H1 (cell line): ENCODE results near the gene ABCG5. TPM values are rescaled to one million over a fixed set of nuclear protein-coding genes. Genes with fewer than 3 reads are reported as not detected.
A peak's percentile ranks its signal among the peaks of the same experiment; 100 is the strongest.

ENCODE experiments used
- CTCF ChIA-PET: fragments of 300-600 bp; sonication (Branson Sonifier 250); formaldehyde crosslinking; loops from one replicate; lab custom pipeline; 2021; ENCODE audit not compliant: partially characterized antibody; lab: Charles Lee
- POLR2A ChIA-PET: fragments of 300-600 bp; sonication (Branson Sonifier 250); formaldehyde crosslinking; loops from one replicate; lab custom pipeline; 2021; ENCODE audit warnings: inconsistent platforms; ENCODE audit not compliant: partially characterized antibody; lab: Charles Lee
- DNase-seq, 2 experiments: peaks; one replicate each; pipeline versions ENCODE4 v3.0.0 to v3.0.0-alpha.2; 2010 to 2022; ENCODE audit warnings: low spot score in 2 of 2, low read depth in 1 of 2, mixed read lengths in 1 of 2
- FAIRE-seq: peaks from 2 replicates; lab custom pipeline; 2011; peaks lifted over from hg19 to GRCh38; lab: Jason Lieb, UNC
- H2AFZ ChIP-seq: 2 replicates; pipeline ENCODE4 v1.8.1; 2012; ENCODE audit warnings: low read length, inconsistent platforms
- H2AK5ac ChIP-seq: 2 replicates; pipeline ENCODE4 v1.6.1; 2013; ENCODE audit warnings: low read depth, low read length
- H2BK120ac ChIP-seq: replicated peaks from 2 replicates; pipeline ENCODE3; 2013; ENCODE audit warnings: low read depth, low read length, inconsistent platforms
- H2BK12ac ChIP-seq: 2 replicates; pipeline ENCODE4 v1.6.1; 2013; ENCODE audit warnings: low read depth, low read length
- H2BK15ac ChIP-seq: 2 replicates; pipeline ENCODE4 v1.6.1; 2013; ENCODE audit warnings: low read length
- H2BK20ac ChIP-seq: 2 replicates; pipeline ENCODE4 v1.6.1; 2013; ENCODE audit warnings: low read length
- H2BK5ac ChIP-seq: 2 replicates; pipeline ENCODE4 v1.6.1; 2013; ENCODE audit warnings: low read depth, low read length
- H3K14ac ChIP-seq: 2 replicates; pipeline ENCODE4 v1.6.1; 2013; ENCODE audit warnings: inconsistent platforms; ENCODE audit not compliant: insufficient read length
- H3K18ac ChIP-seq: 2 replicates; pipeline ENCODE4 v1.6.1; 2013; ENCODE audit warnings: low read length; ENCODE audit errors: extremely low read depth
- H3K23ac ChIP-seq: 2 replicates; pipeline ENCODE4 v1.6.1; 2013; ENCODE audit warnings: inconsistent platforms; ENCODE audit not compliant: insufficient read length
- H3K23me2 ChIP-seq: 2 replicates; pipeline ENCODE4 v1.6.1; 2013; ENCODE audit warnings: low read depth, low read length
- H3K27ac ChIP-seq: 2 replicates; pipeline ENCODE4 v1.6.1; 2011; ENCODE audit warnings: low read depth, low read length, inconsistent platforms
- H3K27me3 ChIP-seq, 4 experiments: replicated peaks in 1 of 4; 1 replicate in 1 of 4; 2 replicates in 3 of 4; pipeline versions ENCODE4 v1.6.1 to v1.8.1; 2011 to 2013; ENCODE audit warnings: low read length in 3 of 4, mild to moderate bottlenecking in 3 of 4, inconsistent platforms in 2 of 4, mixed read lengths in 2 of 4, moderate library complexity in 1 of 4; ENCODE audit not compliant: control insufficient read depth in 3 of 4, insufficient read depth in 3 of 4; ENCODE audit errors: extremely low read depth in 1 of 4
- H3K36me3 ChIP-seq, 4 experiments: 2 replicates each; pipeline versions ENCODE4 v1.6.1 to v1.8.1; 2011 to 2013; ENCODE audit warnings: mild to moderate bottlenecking in 4 of 4, low read length in 3 of 4, moderate library complexity in 2 of 4, control low read depth in 1 of 4, inconsistent platforms in 1 of 4; ENCODE audit not compliant: insufficient read depth in 4 of 4, control insufficient read depth in 2 of 4
- H3K4ac ChIP-seq: replicated peaks from 2 replicates; pipeline ENCODE3; 2013; ENCODE audit warnings: low read length, low read depth, mixed read lengths, inconsistent platforms; ENCODE audit not compliant: insufficient read length
- H3K4me1 ChIP-seq, 4 experiments: replicated peaks in 1 of 4; 1 replicate in 1 of 4; 2 replicates in 3 of 4; pipeline versions ENCODE4 v1.6.1 to v1.8.1; 2011 to 2013; ENCODE audit warnings: low read length in 3 of 4, inconsistent platforms in 2 of 4, mixed read lengths in 1 of 4; ENCODE audit not compliant: insufficient read depth in 4 of 4, control insufficient read depth in 3 of 4
- H3K4me2 ChIP-seq, 2 experiments: 2 replicates each; pipeline versions ENCODE4 v1.6.1 to v1.8.1; 2011 to 2013; ENCODE audit warnings: low read depth in 2 of 2, low read length in 2 of 2, control low read depth in 1 of 2, inconsistent platforms in 1 of 2, mild to moderate bottlenecking in 1 of 2; ENCODE audit not compliant: insufficient read depth in 1 of 2
- H3K4me3 ChIP-seq, 4 experiments: fragments of 200-600, 300-600 bp in 1 of 4; sonication (generic), shearing (Covaris generic), sonication (Bioruptor Twin) in 1 of 4; 2 replicates each; pipeline versions ENCODE4 v1.5.1 to v1.8.1; 2011 to 2016; ENCODE audit warnings: low read length in 4 of 4, low read depth in 3 of 4, control low read depth in 2 of 4, inconsistent platforms in 2 of 4, mild to moderate bottlenecking in 2 of 4, mixed read lengths in 1 of 4, moderate library complexity in 1 of 4; ENCODE audit not compliant: insufficient read depth in 2 of 4; ENCODE audit errors: extremely low read depth in 1 of 4
- H3K56ac ChIP-seq: replicated peaks from 2 replicates; pipeline ENCODE3; 2013; ENCODE audit warnings: low read depth, mild to moderate bottlenecking, mixed read lengths, low read length, inconsistent platforms; ENCODE audit not compliant: insufficient read length
- H3K79me1 ChIP-seq: 2 replicates; pipeline ENCODE4 v1.6.1; 2013; ENCODE audit warnings: low read depth, low read length, control low read depth
- H3K79me2 ChIP-seq, 2 experiments: 2 replicates each; pipeline versions ENCODE4 v1.6.1 to v1.8.1; 2012 to 2013; ENCODE audit warnings: low read length in 2 of 2, mild to moderate bottlenecking in 2 of 2, inconsistent platforms in 1 of 2; ENCODE audit not compliant: insufficient read depth in 2 of 2, control insufficient read depth in 1 of 2
- H3K9ac ChIP-seq, 4 experiments: replicated peaks in 1 of 4; 1 replicate in 1 of 4; 2 replicates in 3 of 4; pipeline versions ENCODE4 v1.6.1 to v1.8.1; 2011 to 2013; ENCODE audit warnings: low read depth in 3 of 4, low read length in 3 of 4, control low read depth in 2 of 4, mild to moderate bottlenecking in 2 of 4, moderate library complexity in 2 of 4, inconsistent platforms in 1 of 4; ENCODE audit errors: extremely low read depth in 1 of 4
- H3K9me3 ChIP-seq, 2 experiments: 2 replicates each; pipeline versions ENCODE4 v1.6.1 to v1.8.1; 2012 to 2013; ENCODE audit warnings: mild to moderate bottlenecking in 2 of 2, moderate library complexity in 2 of 2, control low read depth in 1 of 2, inconsistent platforms in 1 of 2, low read depth in 1 of 2, low read length in 1 of 2, mixed read lengths in 1 of 2; ENCODE audit not compliant: insufficient read depth in 2 of 2
- H4K20me1 ChIP-seq, 2 experiments: replicated peaks in 1 of 2; 2 replicates each; pipeline versions ENCODE3 to v1.8.1; 2011 to 2013; ENCODE audit warnings: inconsistent platforms in 2 of 2, low read length in 2 of 2, mild to moderate bottlenecking in 1 of 2; ENCODE audit not compliant: insufficient read depth in 2 of 2, control insufficient read depth in 1 of 2
- H4K5ac ChIP-seq: 2 replicates; pipeline ENCODE4 v1.6.1; 2013; ENCODE audit warnings: low read length, low read depth, mixed read lengths, inconsistent platforms; ENCODE audit not compliant: insufficient read length
- H4K8ac ChIP-seq: 2 replicates; pipeline ENCODE4 v1.8.0; 2013; ENCODE audit warnings: mild to moderate bottlenecking, moderate library complexity, low read length, inconsistent platforms; ENCODE audit not compliant: insufficient read depth; ENCODE audit errors: extremely low read depth
- H4K91ac ChIP-seq: replicated peaks from 2 replicates; pipeline ENCODE3; 2013; ENCODE audit warnings: low read length, mixed read lengths, inconsistent platforms; ENCODE audit not compliant: insufficient read length
- CHD2 ChIP-seq: IDR thresholded peaks from 2 replicates; pipeline ENCODE4 v1.6.1; 2012; ENCODE audit warnings: low read length, improper control_type of control experiment
- CREB1 ChIP-seq: IDR thresholded peaks from 2 replicates; pipeline ENCODE4 v1.6.1; 2012; ENCODE audit warnings: inconsistent platforms
- GTF2F1 ChIP-seq: IDR thresholded peaks from 2 replicates; pipeline ENCODE4 v1.6.1; 2012; ENCODE audit warnings: low read depth, low read length, improper control_type of control experiment, borderline replicate concordance
- HDAC2 ChIP-seq, 2 experiments: fragments of 300-600 bp in 1 of 2; sonication (generic) in 1 of 2; IDR thresholded peaks; 2 replicates each; pipeline ENCODE4 v1.6.1; 2011 to 2012; ENCODE audit warnings: low read depth in 2 of 2, low read length in 2 of 2, mild to moderate bottlenecking in 2 of 2, moderate library complexity in 2 of 2, borderline replicate concordance in 1 of 2, inconsistent platforms in 1 of 2
- KDM4A ChIP-seq: IDR thresholded peaks from one replicate; pipeline ENCODE4 v1.7.1; 2012; ENCODE audit warnings: low read depth, mild to moderate bottlenecking, moderate library complexity, low read length, inconsistent platforms; ENCODE audit not compliant: severe bottlenecking
- KDM5A ChIP-seq: fragments of 200-600 bp; IDR thresholded peaks from 2 replicates; pipeline ENCODE4 v1.7.1; 2012; ENCODE audit warnings: mild to moderate bottlenecking, low read length, inconsistent platforms, mixed read lengths
- POLR2AphosphoS5 ChIP-seq: IDR thresholded peaks from 2 replicates; pipeline ENCODE4 v1.6.1; 2011; ENCODE audit warnings: low read depth, low read length
- POU5F1 ChIP-seq: IDR thresholded peaks from 2 replicates; pipeline ENCODE4 v1.6.1; 2011; ENCODE audit warnings: low read depth, mild to moderate bottlenecking, low read length, moderate library complexity
- RAD21 ChIP-seq, 2 experiments: IDR thresholded peaks in 1 of 2; conservative IDR thresholded peaks in 1 of 2; 2 replicates each; pipeline ENCODE4 v1.6.1; 2011; ENCODE audit warnings: low read depth in 2 of 2, low read length in 2 of 2, improper control_type of control experiment in 1 of 2, inconsistent platforms in 1 of 2, mild to moderate bottlenecking in 1 of 2, moderate library complexity in 1 of 2
- SIX5 ChIP-seq: IDR thresholded peaks from 2 replicates; pipeline ENCODE4 v1.6.1; 2011; ENCODE audit warnings: mild to moderate bottlenecking, low read depth, low read length
- SP1 ChIP-seq: IDR thresholded peaks from 2 replicates; pipeline ENCODE4 v1.6.1; 2011; ENCODE audit warnings: low read depth, low read length
- TCF12 ChIP-seq: IDR thresholded peaks from 2 replicates; pipeline ENCODE4 v1.6.1; 2011; ENCODE audit warnings: low read depth, mild to moderate bottlenecking, low read length
- TEAD4 ChIP-seq: IDR thresholded peaks from 2 replicates; pipeline ENCODE4 v1.6.1; 2012; ENCODE audit warnings: low read depth, low read length, inconsistent platforms, mixed read lengths
- ZNF274 ChIP-seq: IDR thresholded peaks from 2 replicates; pipeline ENCODE4 v1.7.0; 2012; ENCODE audit warnings: low read length, borderline replicate concordance; ENCODE audit errors: extremely low read depth
- WGBS, 2 experiments: shearing (Covaris generic) in 1 of 2; methylation state at CpG; one replicate each; pipeline versions ENCODE4 v1.1.6 to v1.1.7; 2013 to 2015; ENCODE audit warnings: low lambda C conversion rate in 2 of 2, mixed read lengths in 2 of 2, inconsistent platforms in 1 of 2, low coverage in 1 of 2, missing lambda C conversion rate in 1 of 2; ENCODE audit not compliant: insufficient replicate concordance in 2 of 2, insufficient coverage in 1 of 2, insufficient read length in 1 of 2; ENCODE audit errors: extremely low coverage in 1 of 2, missing lambda C conversion rate in 1 of 2; 5-methylcytosine and 5-hydroxymethylcytosine counted together
- polyA plus RNA-seq, 7 experiments: library from polyadenylated mRNA; depleted of rRNA in 3 of 7; stranded (reverse) in 5 of 7; unstranded in 2 of 7; fragments of >200 nt in 5 of 7; fragments of 200-250 nt in 2 of 7; gene quantifications; 1 replicate in 5 of 7; 2 replicates in 1 of 7; 4 replicates in 1 of 7; pipeline versions ENCODE4 v1.2.1 to v1.2.3, GENCODE V29; 2011 to 2013; ENCODE audit warnings: missing spikeins in 2 of 7, mixed read lengths in 2 of 7
- total RNA-seq: library from RNA; stranded (reverse); fragmentation: NEBNext Ultra II Directional; extraction: Animal tissue kit (Norgen Biotek cat#: 25700); gene quantifications from 2 replicates; pipeline ENCODE4 v1.2.1, GENCODE V29; 2021
- TF ChIP-seq, protein P1 (sequence below): IDR thresholded peaks from 2 replicates; pipeline ENCODE4 v1.6.1; 2012; ENCODE audit warnings: inconsistent platforms

ABCG5 gene
- total and polyA plus RNA-seq, 2 of the 8 experiments (the other 6 are each of a cell fraction or from before 2014, with no cell fraction given) = not detected

DNA sequence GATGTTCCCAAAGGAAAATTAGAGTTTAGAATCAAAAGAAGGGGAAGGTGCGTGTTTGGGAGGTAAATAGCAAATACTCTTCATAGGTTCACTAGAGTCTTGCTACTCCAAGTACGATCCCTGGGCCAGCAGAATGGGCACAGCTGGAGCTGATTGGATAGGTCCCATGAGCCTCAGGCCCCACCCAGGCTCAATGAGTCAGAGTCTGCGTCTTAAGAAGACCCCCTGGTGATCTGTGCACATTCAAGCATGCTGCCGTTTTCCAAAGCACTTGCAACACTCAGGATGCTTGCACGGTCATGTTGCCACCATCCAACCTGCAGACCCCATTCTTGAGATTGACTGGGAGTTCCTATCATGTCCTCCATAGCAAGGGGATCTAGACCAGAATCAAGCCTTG, 40.6 kb upstream of the ABCG5 start:
- no peak overlapping the region for H2BK120ac ChIP-seq
- POLR2A ChIA-PET = no interaction called here
- 87% methylated on average over 5 of the region's 5 CpGs; no CpG with 5 or more reads in 1 of the 2 experiments for WGBS, 2 experiments
- TF ChIP-seq CHD2 = no peak
- TF ChIP-seq KDM5A = no peak
- no peak for TF ChIP-seq CREB1
- TF ChIP-seq, protein P1, sequence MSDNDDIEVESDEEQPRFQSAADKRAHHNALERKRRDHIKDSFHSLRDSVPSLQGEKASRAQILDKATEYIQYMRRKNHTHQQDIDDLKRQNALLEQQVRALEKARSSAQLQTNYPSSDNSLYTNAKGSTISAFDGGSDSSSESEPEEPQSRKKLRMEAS = no peak
- no peak for TF ChIP-seq HDAC2 (IDR thresholded peaks at IDR 0.05; ENCODE audit: borderline replicate concordance in 1 of 2, low read depth in 2 of 2, low read length in 2 of 2)
- no peak for TF ChIP-seq KDM4A
- no peak for TF ChIP-seq POLR2AphosphoS5
- no peak for TF ChIP-seq TCF12
- no peak for TF ChIP-seq ZNF274
- no peak for TF ChIP-seq POU5F1
- no peak for TF ChIP-seq RAD21 (IDR thresholded peaks at IDR 0.05 in 1 of 2, conservative IDR thresholded peaks at IDR 0.05 in 1 of 2; ENCODE audit: low read depth in 2 of 2, low read length in 2 of 2)
- TF ChIP-seq SP1 = no peak
- no peak for TF ChIP-seq SIX5
- no peak for TF ChIP-seq GTF2F1
- TF ChIP-seq TEAD4 = no peak

More for the DNA sequence above, 40.6 kb upstream of the ABCG5 start:
- Histone ChIP-seq H3K27me3 (no peaks in the 10 kb centered on the region), H3K79me1 (no peaks in the 10 kb centered on the region), H3K4me3 (no peak overlapping the region), H3K4me2 (no peak overlapping the region), H2BK12ac (0 out of 2 replicates have a peak overlapping the region, but pooled peaks have one; percentile 50), H3K36me3 (no peaks in the 10 kb centered on the region), H3K9me3 (no peaks in the 10 kb centered on the region), H2BK15ac (no peak overlapping the region), H3K4me1 (peaks cover 0 to 5% (median 0%) of the 10 kb centered on the region in 4 experiments; a peak in 1 of 7 replicates), H2AFZ (no peak overlapping the region), H3K4ac (no peak overlapping the region), H4K8ac (no peak overlapping the region; the same call in 1 of the 2 replicates), H3K79me2 (no peaks in the 10 kb centered on the region), H2BK20ac (no peak overlapping the region), H3K56ac (no peak overlapping the region), H2AK5ac (no peak overlapping the region), H4K20me1 (no peaks in the 10 kb centered on the region), H3K14ac (no peak overlapping the region), H3K23ac (no peak overlapping the region), H4K91ac (no peak overlapping the region), H2BK5ac (no peak overlapping the region), H4K5ac (no peak overlapping the region), H3K27ac (no peak overlapping the region), H3K23me2 (no peaks in the 10 kb centered on the region), H3K18ac (no peak overlapping the region), H3K9ac (no peak overlapping the region)
- CTCF ChIA-PET = no interaction called here
- FAIRE-seq (no peak), DNase-seq (no peak)
